SK-N-SH (cell line): ENCODE results near the gene SELENOM.

Experiments used
- NFIC ChIP-seq: IDR thresholded peaks from 2 replicates; pipeline ENCODE4 v1.4.0; 2012; ENCODE audit warnings: borderline replicate concordance
- REST ChIP-seq: IDR thresholded peaks from 2 replicates; pipeline ENCODE4 v1.6.1; 2012; ENCODE audit warnings: mild to moderate bottlenecking, low read depth, low read length, moderate library complexity
- TF ChIP-seq, protein P1 (sequence below): fragments of 200-600 bp; sonication (generic); IDR thresholded peaks from 2 replicates; pipeline ENCODE4 v1.6.1; 2017; ENCODE audit warnings: antibody characterized with exemption, mild to moderate bottlenecking, moderate library complexity

GRCh38 chr22:31102441-31103081 lies 4.8 kb downstream of the SELENOM start:
- TF ChIP-seq NFIC (no peak), REST (no peak)
- TF ChIP-seq, protein P1, sequence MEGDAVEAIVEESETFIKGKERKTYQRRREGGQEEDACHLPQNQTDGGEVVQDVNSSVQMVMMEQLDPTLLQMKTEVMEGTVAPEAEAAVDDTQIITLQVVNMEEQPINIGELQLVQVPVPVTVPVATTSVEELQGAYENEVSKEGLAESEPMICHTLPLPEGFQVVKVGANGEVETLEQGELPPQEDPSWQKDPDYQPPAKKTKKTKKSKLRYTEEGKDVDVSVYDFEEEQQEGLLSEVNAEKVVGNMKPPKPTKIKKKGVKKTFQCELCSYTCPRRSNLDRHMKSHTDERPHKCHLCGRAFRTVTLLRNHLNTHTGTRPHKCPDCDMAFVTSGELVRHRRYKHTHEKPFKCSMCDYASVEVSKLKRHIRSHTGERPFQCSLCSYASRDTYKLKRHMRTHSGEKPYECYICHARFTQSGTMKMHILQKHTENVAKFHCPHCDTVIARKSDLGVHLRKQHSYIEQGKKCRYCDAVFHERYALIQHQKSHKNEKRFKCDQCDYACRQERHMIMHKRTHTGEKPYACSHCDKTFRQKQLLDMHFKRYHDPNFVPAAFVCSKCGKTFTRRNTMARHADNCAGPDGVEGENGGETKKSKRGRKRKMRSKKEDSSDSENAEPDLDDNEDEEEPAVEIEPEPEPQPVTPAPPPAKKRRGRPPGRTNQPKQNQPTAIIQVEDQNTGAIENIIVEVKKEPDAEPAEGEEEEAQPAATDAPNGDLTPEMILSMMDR = no peak
